Lower leg skin (tissue), 4 donors: ENCODE results near the gene SH2D4B. TPM values are rescaled to one million over a fixed set of nuclear protein-coding genes. Genes with fewer than 3 reads are reported as not detected.

Experiments used
- DNase-seq, 2 donors: peaks; one replicate each; pipeline ENCODE4 v3.0.0-alpha.2; 2019; ENCODE audit warnings: low spot score in 2 of 2
- H3K4me3 ChIP-seq: fragments of 200-600 bp; sonication (generic); 2 replicates; pipeline ENCODE4 v1.5.1; 2017; ENCODE audit warnings: mild to moderate bottlenecking, low read depth; ENCODE audit not compliant: poor library complexity, severe bottlenecking
- CTCF ChIP-seq, 3 donors: fragments of 450-650 bp; IDR thresholded peaks; one replicate each; pipeline ENCODE4 v1.5.1; 2016; ENCODE audit warnings: antibody characterized with exemption in 3 of 3, mild to moderate bottlenecking in 3 of 3, moderate library complexity in 2 of 3
- POLR2A ChIP-seq, 2 donors: fragments of 450-650 bp; IDR thresholded peaks; one replicate each; pipeline ENCODE4 v1.6.1; 2016 to 2017; ENCODE audit warnings: antibody characterized with exemption in 2 of 2, mild to moderate bottlenecking in 1 of 2, moderate library complexity in 1 of 2
- WGBS, 2 donors: methylation state at CpG; one replicate each; pipeline ENCODE4 v1.1.5; 2018; 5-methylcytosine and 5-hydroxymethylcytosine counted together
- intact Hi-C: fragments of 100-400 bp; cut with DNase I; formaldehyde crosslinking; loops from one replicate; pipeline ENCODE4 v1.15.0; 2023; ENCODE audit warnings: low total_unique reads
- total RNA-seq, 4 donors: library from RNA; depleted of rRNA; stranded (reverse); fragments of >200 nt; gene quantifications; one replicate each; pipeline ENCODE4 v1.1.0, GENCODE V29; 2016

Gene SH2D4B
- total RNA-seq, 4 donors from 2014 or later = 0.13 TPM; not detected in 3

- H3K4me3 ChIP-seq = no peak overlapping the region
- TF ChIP-seq CTCF (IDR thresholded peaks at IDR 0.05) (no peak), POLR2A (IDR thresholded peaks at IDR 0.05) (no peak)
- 54 to 57% methylated on average over 14 of the region's 14 CpGs for WGBS, 2 donors
- intact Hi-C loops = no loop called here
- DNase-seq = peak in 1 of 2 donors; percentile 90
These were observed 36.9 kb upstream of the SH2D4B start for GRCh38 chr10:80500572-80501380.

GRCh38 chr10:80501381-80501912 is 36.3 kb upstream of the SH2D4B start:
- no peak overlapping the region for H3K4me3 ChIP-seq
- no peak for TF ChIP-seq POLR2A (IDR thresholded peaks at IDR 0.05)
- TF ChIP-seq CTCF (IDR thresholded peaks at IDR 0.05) = no peak
- 79 to 83% methylated on average over 3 of the region's 3 CpGs for WGBS, 2 donors
- intact Hi-C loops = no loop called here
- DNase-seq = no peak

- intact Hi-C loops = no loop called here
- TF ChIP-seq POLR2A (IDR thresholded peaks at IDR 0.05) (no peak), CTCF (IDR thresholded peaks at IDR 0.05) (no peak)
- DNase-seq = peak in 1 of 2 donors; percentile 84
- 72 to 78% methylated on average over 13 of the region's 13 CpGs for WGBS, 2 donors
- no peak overlapping the region for H3K4me3 ChIP-seq
These were observed 35.7 kb upstream of the SH2D4B start for GRCh38 chr10:80501913-80502521.

GRCh38 chr10:80502621-80503583 is 34.8 kb upstream of the SH2D4B start:
- intact Hi-C loops = no loop called here
- no peak overlapping the region for H3K4me3 ChIP-seq
- WGBS, 2 donors = 71 to 80% methylated on average over 13 of the region's 13 CpGs
- no peak for TF ChIP-seq CTCF (IDR thresholded peaks at IDR 0.05)
- TF ChIP-seq POLR2A (IDR thresholded peaks at IDR 0.05) = no peak
- no peak for DNase-seq

GRCh38 chr10:80503584-80504157 is 34.0 kb upstream of the SH2D4B start:
- intact Hi-C loops = no loop called here
- WGBS, 2 donors = 81 to 86% methylated on average over 7 of the region's 7 CpGs
- H3K4me3 ChIP-seq = no peak overlapping the region
- no peak for DNase-seq
- no peak for TF ChIP-seq CTCF (IDR thresholded peaks at IDR 0.05)
- TF ChIP-seq POLR2A (IDR thresholded peaks at IDR 0.05) = no peak
